Measurements from ENCODE around the gene PROZ. TPM values are rescaled to one million over a fixed set of nuclear protein-coding genes. Genes with fewer than 3 reads are reported as not detected.

Gene PROZ
- polyA plus RNA-seq, 1 experiment = not detected

GRCh38 chr13:113126265-113127150, 31.9 kb upstream of the PROZ start:
- H3K4me3 ChIP-seq (ENCODE audit: low read depth, low read length) = no peak overlapping the region
- TF ChIP-seq, protein P1, sequence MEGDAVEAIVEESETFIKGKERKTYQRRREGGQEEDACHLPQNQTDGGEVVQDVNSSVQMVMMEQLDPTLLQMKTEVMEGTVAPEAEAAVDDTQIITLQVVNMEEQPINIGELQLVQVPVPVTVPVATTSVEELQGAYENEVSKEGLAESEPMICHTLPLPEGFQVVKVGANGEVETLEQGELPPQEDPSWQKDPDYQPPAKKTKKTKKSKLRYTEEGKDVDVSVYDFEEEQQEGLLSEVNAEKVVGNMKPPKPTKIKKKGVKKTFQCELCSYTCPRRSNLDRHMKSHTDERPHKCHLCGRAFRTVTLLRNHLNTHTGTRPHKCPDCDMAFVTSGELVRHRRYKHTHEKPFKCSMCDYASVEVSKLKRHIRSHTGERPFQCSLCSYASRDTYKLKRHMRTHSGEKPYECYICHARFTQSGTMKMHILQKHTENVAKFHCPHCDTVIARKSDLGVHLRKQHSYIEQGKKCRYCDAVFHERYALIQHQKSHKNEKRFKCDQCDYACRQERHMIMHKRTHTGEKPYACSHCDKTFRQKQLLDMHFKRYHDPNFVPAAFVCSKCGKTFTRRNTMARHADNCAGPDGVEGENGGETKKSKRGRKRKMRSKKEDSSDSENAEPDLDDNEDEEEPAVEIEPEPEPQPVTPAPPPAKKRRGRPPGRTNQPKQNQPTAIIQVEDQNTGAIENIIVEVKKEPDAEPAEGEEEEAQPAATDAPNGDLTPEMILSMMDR (IDR thresholded peaks at IDR 0.05; ENCODE audit: insufficient read depth, low read depth, low read length) = no peak
- DNase-seq (ENCODE audit: low read depth) = no peak
- no peaks in the 10 kb centered on the region for H3K36me3 ChIP-seq (ENCODE audit: control insufficient read depth, insufficient read depth, low read length)
- peaks cover 1% of the 10 kb centered on the region; the same call in 1 of the 2 replicates for H3K27me3 ChIP-seq (ENCODE audit: control insufficient read depth, insufficient read depth, low read length)
- ChIA-PET CTCF (interaction anchor here (1.3 kb wide), 1 partner anchor 16 kb away, joined by 3 read pairs; no protein-coding TSS in a partner anchor), POLR2A (no interaction called here)

DNA sequence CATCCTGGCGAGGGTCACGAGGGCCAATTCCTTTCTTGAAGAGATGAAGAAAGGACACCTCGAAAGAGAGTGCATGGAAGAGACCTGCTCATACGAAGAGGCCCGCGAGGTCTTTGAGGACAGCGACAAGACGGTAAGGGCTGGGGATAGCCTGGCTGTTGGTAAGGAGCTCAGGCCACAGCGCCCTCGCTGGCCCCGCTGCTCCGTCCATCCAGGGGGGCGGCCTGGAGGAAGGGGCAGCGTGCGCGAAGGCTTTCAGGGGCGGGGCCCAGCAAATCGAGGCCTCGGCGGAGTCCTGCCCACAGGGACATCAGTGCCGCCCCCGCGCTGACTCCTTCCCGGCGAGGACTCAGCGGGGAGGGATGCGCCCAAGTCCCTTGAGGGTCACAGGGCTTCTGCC, 29.0 kb upstream of the PROZ start:
- H3K27me3 ChIP-seq (ENCODE audit: control insufficient read depth, insufficient read depth, low read length) = peaks cover 1% of the 10 kb centered on the region; the same call in 1 of the 2 replicates
- ChIA-PET POLR2A (no interaction called here), CTCF (no interaction called here)
- H3K36me3 ChIP-seq (ENCODE audit: control insufficient read depth, insufficient read depth, low read length) = no peaks in the 10 kb centered on the region
- H3K4me3 ChIP-seq (ENCODE audit: low read depth, low read length) = no peak overlapping the region
- TF ChIP-seq, protein P1 (IDR thresholded peaks at IDR 0.05; ENCODE audit: insufficient read depth, low read depth, low read length) = no peak
- no peak for DNase-seq (ENCODE audit: low read depth)

GRCh38 chr13:113129921-113130750, 28.3 kb upstream of the PROZ start:
- ChIA-PET POLR2A (no interaction called here), CTCF (no interaction called here)
- peaks cover 1% of the 10 kb centered on the region; the same call in 1 of the 2 replicates for H3K27me3 ChIP-seq (ENCODE audit: control insufficient read depth, insufficient read depth, low read length)
- TF ChIP-seq, protein P1 (IDR thresholded peaks at IDR 0.05; ENCODE audit: insufficient read depth, low read depth, low read length) = no peak
- no peak overlapping the region for H3K4me3 ChIP-seq (ENCODE audit: low read depth, low read length)
- no peaks in the 10 kb centered on the region for H3K36me3 ChIP-seq (ENCODE audit: control insufficient read depth, insufficient read depth, low read length)
- no peak for DNase-seq (ENCODE audit: low read depth)

GRCh38 chr13:113135281-113135760, 23.1 kb upstream of the PROZ start:
- no peaks in the 10 kb centered on the region for H3K27me3 ChIP-seq (ENCODE audit: control insufficient read depth, insufficient read depth, low read length)
- no peak for DNase-seq (ENCODE audit: low read depth)
- H3K4me3 ChIP-seq (ENCODE audit: low read depth, low read length) = no peak overlapping the region
- POLR2A ChIA-PET = no interaction called here
- CTCF ChIA-PET = no interaction called here
- TF ChIP-seq, protein P1 (IDR thresholded peaks at IDR 0.05; ENCODE audit: insufficient read depth, low read depth, low read length) = no peak
- no peaks in the 10 kb centered on the region for H3K36me3 ChIP-seq (ENCODE audit: control insufficient read depth, insufficient read depth, low read length)
